Activated CD4-positive, alpha-beta T cell treated with anti-CD3 and anti-CD28 coated beads, Interleukin-2, amount 10 ng/mL, durations not matched to agents 7 days and 5 days (primary cell): ENCODE data around the gene NMRK1. TPM values are rescaled to one million over a fixed set of nuclear protein-coding genes. Genes with fewer than 3 reads are reported as not detected.

ENCODE experiments used
- CTCF ChIA-PET: fragments of 350-600 bp; sonication (Branson Sonifier 250); formaldehyde crosslinking; loops from one replicate; lab custom pipeline; 2021; ENCODE audit warnings: antibody characterized with exemption; lab: Charles Lee
- POLR2A ChIA-PET: fragments of 350-600 bp; sonication (Branson Sonifier 250); formaldehyde crosslinking; loops from one replicate; lab custom pipeline; 2021; ENCODE audit warnings: antibody characterized with exemption; lab: Charles Lee
- DNase-seq: peaks from one replicate; pipeline ENCODE4 v3.0.0-alpha.2; 2020
- H3K27ac Mint-ChIP-seq: one replicate; pipeline ENCODE4 v1.8.0; 2021; ENCODE audit warnings: mild to moderate bottlenecking, moderate library complexity, mixed read lengths
- H3K27me3 Mint-ChIP-seq: one replicate; pipeline ENCODE4 v1.8.0; 2021; ENCODE audit warnings: mixed read lengths
- H3K36me3 Mint-ChIP-seq: one replicate; pipeline ENCODE4 v1.8.0; 2021; ENCODE audit warnings: low read depth, mixed read lengths
- H3K4me1 Mint-ChIP-seq: one replicate; pipeline ENCODE4 v1.8.0; 2021; ENCODE audit warnings: mixed read lengths
- H3K4me3 Mint-ChIP-seq: one replicate; pipeline ENCODE4 v1.8.0; 2021; ENCODE audit warnings: mild to moderate bottlenecking, moderate library complexity, mixed read lengths
- H3K9me3 Mint-ChIP-seq: one replicate; pipeline ENCODE4 v1.8.0; 2021; ENCODE audit warnings: mixed read lengths
- total RNA-seq, 2 experiments: library from RNA; stranded (reverse); gene quantifications; one replicate each; pipeline ENCODE4 v1.2.3, GENCODE V29; 2021

Gene NMRK1
- total RNA-seq, 2 experiments from 2014 or later = 43.5 to 53.2 TPM

DNA sequence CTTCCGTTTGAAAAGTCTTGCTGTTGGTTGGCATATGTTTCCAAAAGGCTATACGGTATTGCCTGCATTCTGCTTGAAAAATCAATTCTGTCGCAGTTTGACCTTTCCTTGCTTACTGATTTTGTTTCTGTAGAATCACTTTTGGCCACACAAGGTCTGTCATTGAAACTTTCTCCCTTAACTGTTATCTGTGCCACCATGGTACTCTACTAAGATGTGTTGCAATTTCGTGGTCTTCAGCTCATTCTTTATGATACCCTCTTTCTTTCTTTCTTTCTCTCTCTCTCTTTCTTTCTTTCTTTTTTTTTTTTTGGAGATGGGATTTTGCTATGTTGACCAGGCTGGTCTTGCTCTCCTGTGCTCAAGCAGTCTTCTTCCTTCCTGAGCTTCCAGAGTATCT is 4.8 kb upstream of the NMRK1 start:
- H3K9me3 Mint-ChIP-seq = no peaks in the 10 kb centered on the region
- H3K36me3 Mint-ChIP-seq = peaks cover 44% of the 10 kb centered on the region
- no peak for DNase-seq
- ChIA-PET POLR2A (no interaction called here), CTCF (interaction anchor here (0.9 to 1.8 kb wide), 3 partner anchors 31 to 73 kb away, joined by 3 to 4 read pairs (median 3); no protein-coding TSS in a partner anchor)
- peaks cover 58% of the 10 kb centered on the region for H3K4me1 Mint-ChIP-seq
- H3K4me3 Mint-ChIP-seq = no peak overlapping the region
- H3K27me3 Mint-ChIP-seq = no peaks in the 10 kb centered on the region
- no peak overlapping the region for H3K27ac Mint-ChIP-seq

DNA sequence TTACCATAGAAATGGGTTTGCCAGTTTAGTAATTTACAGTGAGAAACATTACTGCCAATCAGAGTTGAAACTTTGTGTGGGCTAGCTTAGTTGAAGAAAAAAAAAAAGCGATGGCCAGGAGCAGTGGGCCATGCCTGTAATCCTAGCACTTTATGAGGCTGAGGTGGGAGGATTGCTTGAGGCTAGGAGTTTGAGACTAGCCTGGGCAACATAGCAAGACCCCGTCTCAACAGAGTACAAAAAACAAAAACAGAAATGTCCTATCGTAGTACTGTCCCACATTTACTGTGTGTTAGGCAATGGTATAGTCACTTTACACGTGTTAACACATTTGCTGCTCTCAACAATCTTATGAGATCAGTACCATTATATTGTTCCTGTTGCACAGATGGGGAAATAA is 2.6 kb upstream of the NMRK1 start:
- DNase-seq = no peak
- POLR2A ChIA-PET = no interaction called here
- Mint-ChIP-seq H3K4me1 (peaks cover 64% of the 10 kb centered on the region), H3K27ac (peak overlapping the region; percentile 19), H3K4me3 (peak overlapping the region; percentile 98), H3K36me3 (peaks cover 40% of the 10 kb centered on the region), H3K9me3 (no peaks in the 10 kb centered on the region), H3K27me3 (no peaks in the 10 kb centered on the region)
- CTCF ChIA-PET = interaction anchor here (0.6 to 1.3 kb wide), 3 partner anchors 21 to 892 kb away, joined by 3 to 4 read pairs (median 3); no protein-coding TSS in a partner anchor

DNA sequence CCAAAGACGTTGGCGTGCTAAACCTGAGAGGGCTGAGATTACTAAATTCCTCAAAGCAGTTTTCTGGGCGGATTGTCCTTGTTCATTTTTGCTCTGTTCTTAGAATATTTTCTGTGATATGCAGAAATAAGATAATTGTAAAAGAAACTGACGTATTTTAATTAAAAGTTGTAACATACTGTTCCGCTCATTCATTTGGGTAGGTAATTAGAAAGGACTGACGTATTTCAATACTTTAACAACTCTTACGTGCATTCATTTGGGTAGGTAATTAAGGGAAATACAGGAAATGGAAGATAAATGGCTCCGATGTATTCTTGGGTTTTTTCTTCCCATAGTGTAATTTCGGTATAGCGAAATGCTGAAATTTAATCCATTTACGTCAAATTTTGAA is 1.4 kb upstream of the NMRK1 start:
- ChIA-PET POLR2A (interaction anchor here (1.6 kb wide), 1 partner anchor 59 kb away, joined by 13 read pairs; no protein-coding TSS in a partner anchor), CTCF (interaction anchor here (1.2 to 1.3 kb wide), 2 partner anchors 22 to 40 kb away, joined by 3 to 4 read pairs; no protein-coding TSS in a partner anchor)
- H3K36me3 Mint-ChIP-seq = peaks cover 42% of the 10 kb centered on the region
- peak overlapping the region; percentile 94 for H3K27ac Mint-ChIP-seq
- no peaks in the 10 kb centered on the region for H3K27me3 Mint-ChIP-seq
- no peak for DNase-seq
- no peaks in the 10 kb centered on the region for H3K9me3 Mint-ChIP-seq
- H3K4me3 Mint-ChIP-seq = peak overlapping the region; percentile 98
- H3K4me1 Mint-ChIP-seq = peaks cover 61% of the 10 kb centered on the region

DNA sequence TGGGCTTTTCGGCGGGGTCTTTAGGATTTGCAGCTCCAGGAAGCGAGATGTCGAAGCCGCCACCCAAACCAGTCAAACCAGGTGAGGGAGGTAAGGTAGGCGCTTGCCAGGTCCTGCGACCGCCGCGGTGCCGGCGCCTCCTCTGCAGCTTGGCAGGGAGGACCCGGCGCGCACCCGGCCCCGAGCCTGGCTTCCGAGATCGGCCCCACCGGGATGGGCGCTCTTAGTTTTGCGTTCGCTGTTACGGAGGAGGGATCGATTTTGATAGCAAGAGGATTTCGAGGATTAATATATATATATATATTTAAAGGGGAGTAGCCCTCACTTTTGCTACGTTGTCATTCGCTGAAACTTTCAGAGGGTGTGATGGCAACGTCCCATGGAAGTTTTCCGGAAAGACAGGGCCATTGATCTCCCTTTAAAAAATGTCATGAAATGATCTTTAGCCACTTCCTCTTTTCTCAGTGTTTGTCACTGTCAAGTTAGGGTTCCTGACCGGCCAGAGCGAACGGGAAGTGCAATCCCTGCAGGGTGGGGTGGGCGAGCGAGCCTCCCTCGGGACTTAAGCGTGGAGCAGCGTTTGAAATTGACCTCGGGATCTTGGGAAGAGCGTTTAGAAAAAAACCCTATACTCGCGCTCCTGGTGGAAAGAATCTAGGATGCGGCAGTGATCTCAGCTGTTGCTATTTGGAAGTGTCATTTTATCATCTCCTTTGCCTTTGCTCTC is 854 bp upstream of the NMRK1 start:
- no peaks in the 10 kb centered on the region for H3K27me3 Mint-ChIP-seq
- ChIA-PET CTCF (interaction anchor here (0.6 to 1.1 kb wide), 4 partner anchors 11 to 1228 kb away, joined by 3 to 4 read pairs (median 3); no protein-coding TSS in a partner anchor), POLR2A (interaction anchor here (1.0 to 1.6 kb wide), 4 partner anchors 59 to 321 kb away, joined by 3 to 13 read pairs (median 8); partner anchors contain the start of gene CARNMT1)
- DNase-seq = no peak
- peaks cover 41% of the 10 kb centered on the region for H3K36me3 Mint-ChIP-seq
- peaks cover 59% of the 10 kb centered on the region for H3K4me1 Mint-ChIP-seq
- peak overlapping the region; percentile 98 for H3K4me3 Mint-ChIP-seq
- H3K27ac Mint-ChIP-seq = peak overlapping the region; percentile 94
- H3K9me3 Mint-ChIP-seq = no peaks in the 10 kb centered on the region

DNA sequence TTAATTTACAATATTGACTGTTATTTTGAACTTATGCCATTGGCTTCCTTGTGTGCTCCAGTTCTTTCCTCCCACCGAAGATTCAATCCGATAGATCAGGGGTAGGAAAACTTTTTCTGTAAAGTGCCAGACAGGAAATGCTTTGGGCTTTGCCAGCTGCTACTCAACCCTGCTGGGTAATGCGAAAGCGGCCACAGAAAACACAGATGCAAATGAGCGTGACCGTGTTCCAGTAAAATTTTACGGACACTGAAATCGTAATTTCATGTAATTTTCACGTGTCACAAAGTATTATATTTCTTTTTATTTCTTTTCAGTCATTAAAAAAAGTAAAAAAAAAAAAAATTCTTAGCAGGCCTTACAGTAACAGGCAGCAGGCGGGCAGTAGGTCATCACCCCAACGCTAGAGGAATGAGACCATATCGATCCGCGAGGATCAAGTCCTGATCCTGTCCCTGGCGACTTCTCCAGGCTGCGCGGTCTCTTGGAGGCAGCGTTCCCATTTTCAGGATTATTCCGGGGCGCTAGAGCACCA is 599 bp downstream of the NMRK1 start:
- H3K4me3 Mint-ChIP-seq = peak overlapping the region; percentile 90
- peak overlapping the region; percentile 96 for H3K27ac Mint-ChIP-seq
- peaks cover 60% of the 10 kb centered on the region for H3K4me1 Mint-ChIP-seq
- no peaks in the 10 kb centered on the region for H3K9me3 Mint-ChIP-seq
- peaks cover 43% of the 10 kb centered on the region for H3K36me3 Mint-ChIP-seq
- ChIA-PET CTCF (interaction anchor here (1.0 to 1.4 kb wide), 4 partner anchors 9 to 313 kb away, joined by 3 to 4 read pairs (median 3); no protein-coding TSS in a partner anchor), POLR2A (interaction anchor here (1.0 to 1.6 kb wide), 4 partner anchors 59 to 65 kb away, joined by 3 to 13 read pairs (median 8); partner anchors contain the start of gene CARNMT1)
- no peaks in the 10 kb centered on the region for H3K27me3 Mint-ChIP-seq
- peak; percentile 64 for DNase-seq

DNA sequence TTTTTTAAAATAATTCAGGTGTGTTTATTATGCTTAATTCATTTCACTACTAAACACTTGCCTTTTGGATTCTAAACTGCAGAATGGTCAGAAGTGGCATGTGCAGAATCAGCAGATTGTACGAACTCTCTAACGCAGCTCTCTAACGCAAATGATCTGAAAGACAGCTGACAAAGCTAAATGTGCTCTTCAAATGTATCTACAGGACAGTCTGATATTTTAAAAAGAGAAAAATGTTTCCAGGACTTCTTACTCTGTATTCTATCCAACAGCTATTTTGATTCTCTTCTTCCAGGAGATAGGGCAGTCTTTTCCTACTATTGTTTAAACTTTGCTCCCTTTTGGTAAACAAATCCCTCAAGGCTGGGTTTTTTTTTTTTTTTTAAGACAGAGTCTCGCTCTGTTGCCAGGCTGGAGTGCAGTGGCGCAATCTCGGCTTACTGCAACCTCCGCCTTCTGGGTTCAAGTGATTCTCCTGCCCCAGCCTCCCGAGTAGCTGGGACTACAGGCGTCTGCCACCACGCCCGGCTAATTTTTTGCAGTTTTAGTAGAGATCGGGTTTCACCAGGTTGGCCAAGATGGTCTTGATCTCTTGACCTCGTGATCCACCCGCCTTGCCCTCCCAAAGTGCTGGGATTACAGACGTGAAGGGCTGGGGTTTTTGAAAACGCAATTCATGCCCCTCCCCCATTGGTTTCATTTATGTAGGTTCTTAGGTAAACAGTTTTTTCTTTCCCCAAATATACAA is 1.2 kb downstream of the NMRK1 start:
- peak; percentile 36 for DNase-seq
- Mint-ChIP-seq H3K36me3 (peaks cover 42% of the 10 kb centered on the region), H3K27me3 (no peaks in the 10 kb centered on the region), H3K9me3 (no peaks in the 10 kb centered on the region), H3K4me3 (peak overlapping the region; percentile 90), H3K27ac (peak overlapping the region; percentile 96), H3K4me1 (peaks cover 57% of the 10 kb centered on the region)
- POLR2A ChIA-PET = interaction anchor here (0.6 to 1.1 kb wide), 2 partner anchors 39 to 62 kb away, joined by 3 read pairs; no protein-coding TSS in a partner anchor
- CTCF ChIA-PET = interaction anchor here (0.6 to 2.0 kb wide), 6 partner anchors 9 to 313 kb away, joined by 3 to 8 read pairs (median 3); partner anchors contain the start of gene C9orf40

DNA sequence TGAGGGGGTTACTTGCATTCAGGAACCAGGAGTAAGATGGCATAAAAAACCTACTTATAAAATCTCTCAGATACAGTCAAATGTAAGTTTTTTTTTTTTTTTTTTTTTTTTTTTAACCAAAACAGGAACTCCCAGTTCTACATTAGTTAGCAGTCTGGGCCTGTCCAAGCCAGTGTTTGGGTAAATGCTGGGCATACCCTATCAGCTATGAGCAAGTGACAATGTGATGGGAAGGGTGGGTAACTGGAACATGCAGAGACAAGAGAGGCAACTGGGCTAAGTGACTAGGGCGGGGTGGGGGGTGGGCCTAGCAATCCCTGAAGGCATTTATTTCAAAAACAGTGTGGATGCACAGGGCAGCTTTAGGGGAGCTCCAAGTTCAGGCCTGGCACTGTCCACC is 2.3 kb downstream of the NMRK1 start:
- no peaks in the 10 kb centered on the region for H3K27me3 Mint-ChIP-seq
- H3K4me1 Mint-ChIP-seq = peaks cover 49% of the 10 kb centered on the region
- no peak for DNase-seq
- peak overlapping the region; percentile 96 for H3K27ac Mint-ChIP-seq
- no peaks in the 10 kb centered on the region for H3K9me3 Mint-ChIP-seq
- ChIA-PET POLR2A (no interaction called here), CTCF (interaction anchor here (1.1 to 2.0 kb wide), 5 partner anchors 8 to 133 kb away, joined by 3 to 8 read pairs (median 6); partner anchors contain the start of genes C9orf40 and CARNMT1)
- H3K4me3 Mint-ChIP-seq = peak overlapping the region; percentile 90
- peaks cover 43% of the 10 kb centered on the region for H3K36me3 Mint-ChIP-seq

DNA sequence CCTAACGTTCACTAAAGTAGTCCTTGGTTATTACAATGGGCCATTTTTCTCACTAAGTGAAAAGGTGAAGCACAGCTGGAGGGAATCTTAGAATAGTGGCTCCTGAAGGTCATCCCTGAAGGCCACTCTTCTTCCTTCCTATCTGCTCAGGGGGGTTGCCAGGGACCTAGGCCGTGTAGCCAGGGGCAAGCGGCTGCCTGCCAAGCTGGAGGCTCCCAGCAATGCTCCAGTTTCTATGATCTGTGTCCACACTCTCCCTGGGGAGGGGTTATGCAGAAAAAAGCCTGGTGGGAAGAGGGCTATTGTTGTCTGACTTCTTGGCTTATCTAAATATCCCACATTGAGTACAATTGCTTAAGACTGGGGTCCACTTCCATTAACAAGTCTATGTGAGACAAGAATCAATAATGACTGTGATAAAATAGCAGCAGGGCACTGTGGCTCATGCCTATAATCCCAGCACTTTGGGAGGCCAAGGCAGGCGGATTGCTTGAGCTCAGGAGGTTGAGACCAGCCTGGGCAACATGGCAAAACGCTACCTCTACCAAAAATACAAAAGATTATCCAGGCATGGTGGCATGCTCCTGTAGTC is 3.8 kb downstream of the NMRK1 start:
- CTCF ChIA-PET = interaction anchor here (1.3 kb wide), 1 partner anchor 37 kb away, joined by 3 read pairs; no protein-coding TSS in a partner anchor
- H3K36me3 Mint-ChIP-seq = peaks cover 40% of the 10 kb centered on the region
- peaks cover 42% of the 10 kb centered on the region for H3K4me1 Mint-ChIP-seq
- no peak for DNase-seq
- H3K9me3 Mint-ChIP-seq = no peaks in the 10 kb centered on the region
- H3K27me3 Mint-ChIP-seq = no peaks in the 10 kb centered on the region
- H3K4me3 Mint-ChIP-seq = no peak overlapping the region
- POLR2A ChIA-PET = no interaction called here
- H3K27ac Mint-ChIP-seq = no peak overlapping the region

DNA sequence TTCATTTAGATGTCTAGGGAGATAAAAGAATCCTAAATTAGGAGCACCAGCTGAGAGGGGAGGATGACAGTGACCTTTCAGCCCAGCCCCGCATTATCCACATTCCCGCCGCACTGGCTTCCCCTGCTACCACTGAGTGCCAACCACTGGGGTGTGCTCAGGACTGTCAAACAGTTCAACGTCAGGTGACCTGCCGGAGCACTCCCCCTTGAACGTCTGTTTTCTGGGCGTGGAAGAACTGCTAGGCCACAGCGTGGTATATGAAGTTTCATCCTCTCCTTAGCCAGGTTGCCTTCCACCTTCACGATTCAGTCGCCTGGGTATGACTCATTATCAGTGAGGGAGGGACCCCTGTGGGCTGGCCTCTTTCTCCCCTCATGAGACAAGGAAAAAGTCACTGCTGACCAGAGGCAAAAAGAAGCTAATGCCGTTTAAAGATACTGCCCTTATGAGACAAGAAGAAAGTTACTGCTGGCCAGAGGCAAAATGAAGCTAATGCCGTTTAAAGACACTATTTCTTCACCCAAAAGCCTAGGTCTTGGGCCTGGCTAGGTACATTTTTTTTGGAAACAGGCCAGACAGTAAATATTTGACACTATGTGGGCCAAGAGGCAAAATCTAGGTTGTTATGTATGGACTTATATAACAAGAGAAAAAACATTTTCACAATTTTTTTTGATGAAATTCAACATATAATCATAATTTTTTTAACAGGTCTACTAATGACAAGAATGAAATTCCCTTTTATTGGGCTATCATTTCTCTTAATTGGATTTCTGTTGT is 4.6 kb downstream of the NMRK1 start:
- Mint-ChIP-seq H3K4me1 (peaks cover 42% of the 10 kb centered on the region), H3K27me3 (no peaks in the 10 kb centered on the region), H3K4me3 (no peak overlapping the region), H3K9me3 (no peaks in the 10 kb centered on the region), H3K27ac (peak overlapping the region; percentile 65), H3K36me3 (peaks cover 37% of the 10 kb centered on the region)
- CTCF ChIA-PET = interaction anchor here (0.6 to 1.3 kb wide), 2 partner anchors 36 to 133 kb away, joined by 3 read pairs; no protein-coding TSS in a partner anchor
- DNase-seq = peak; percentile 23
- POLR2A ChIA-PET = no interaction called here

DNA sequence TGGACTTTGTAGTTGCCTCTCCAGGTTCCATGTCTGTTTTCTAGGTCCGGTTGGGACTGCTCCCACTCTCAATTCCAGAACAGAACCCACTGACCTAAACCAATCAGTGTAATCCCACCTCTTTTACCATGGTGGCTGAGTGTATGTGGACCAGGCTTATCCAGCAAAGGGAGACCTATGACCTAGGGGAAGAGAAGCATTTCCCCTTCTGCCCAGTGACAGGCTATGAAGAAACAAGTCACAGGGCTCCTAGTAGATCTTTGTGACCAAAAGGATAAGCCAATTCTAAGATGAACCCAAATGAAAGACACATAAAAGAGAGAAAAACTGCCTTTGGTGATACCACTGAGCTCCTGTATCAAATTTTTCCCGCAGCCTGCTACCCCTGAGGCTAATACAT is 6.3 kb downstream of the NMRK1 start:
- no peaks in the 10 kb centered on the region for H3K27me3 Mint-ChIP-seq
- POLR2A ChIA-PET = no interaction called here
- DNase-seq = no peak
- H3K4me3 Mint-ChIP-seq = no peak overlapping the region
- H3K9me3 Mint-ChIP-seq = no peaks in the 10 kb centered on the region
- CTCF ChIA-PET = no interaction called here
- H3K4me1 Mint-ChIP-seq = peaks cover 45% of the 10 kb centered on the region
- peaks cover 42% of the 10 kb centered on the region for H3K36me3 Mint-ChIP-seq
- no peak overlapping the region for H3K27ac Mint-ChIP-seq

DNA sequence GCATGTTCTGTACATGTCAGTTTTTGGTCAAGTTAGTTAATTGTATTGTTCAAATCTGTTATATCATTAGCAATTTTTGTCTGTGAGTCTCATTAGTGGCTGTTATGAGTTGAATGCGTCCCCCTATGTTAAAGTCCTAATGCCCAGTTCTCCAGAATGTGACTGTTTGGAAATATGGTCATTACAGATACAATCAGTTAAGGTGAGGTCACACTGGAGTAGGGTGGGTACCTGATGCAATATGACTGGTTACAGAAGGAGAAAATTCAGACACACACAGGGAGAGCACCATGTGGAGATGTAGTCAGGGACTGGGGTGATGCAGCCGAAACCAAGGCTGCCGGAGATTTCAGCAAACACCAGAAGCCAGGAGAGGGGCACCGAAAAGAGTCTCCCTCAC is 15.1 kb downstream of the NMRK1 start:
- Mint-ChIP-seq H3K4me3 (no peak overlapping the region), H3K4me1 (peaks cover 30% of the 10 kb centered on the region), H3K36me3 (peaks cover 32% of the 10 kb centered on the region), H3K27ac (no peak overlapping the region), H3K9me3 (no peaks in the 10 kb centered on the region), H3K27me3 (no peaks in the 10 kb centered on the region)
- ChIA-PET POLR2A (no interaction called here), CTCF (no interaction called here)
- DNase-seq = no peak
